Myometrial cell (primary cell): Measurements from ENCODE around the gene SLC2A6. TPM values are rescaled to one million over a fixed set of nuclear protein-coding genes. Genes with fewer than 3 reads are reported as not detected.

ENCODE experiments used
- total RNA-seq: library from RNA; depleted of rRNA; stranded (reverse); fragments of >200 nt; gene quantifications from 2 replicates; pipeline ENCODE4 v1.2.3, GENCODE V29; 2015

SLC2A6 gene
- total RNA-seq: 32.6 and 33.8 TPM in 2 replicates

GRCh38 chr9:133478851-133479711 is at the start of gene SLC2A6:
SLC2A6 (minus strand) TSS chr9:133479099; CDS start chr9:133479059, 40 bp downstream.

DNA sequence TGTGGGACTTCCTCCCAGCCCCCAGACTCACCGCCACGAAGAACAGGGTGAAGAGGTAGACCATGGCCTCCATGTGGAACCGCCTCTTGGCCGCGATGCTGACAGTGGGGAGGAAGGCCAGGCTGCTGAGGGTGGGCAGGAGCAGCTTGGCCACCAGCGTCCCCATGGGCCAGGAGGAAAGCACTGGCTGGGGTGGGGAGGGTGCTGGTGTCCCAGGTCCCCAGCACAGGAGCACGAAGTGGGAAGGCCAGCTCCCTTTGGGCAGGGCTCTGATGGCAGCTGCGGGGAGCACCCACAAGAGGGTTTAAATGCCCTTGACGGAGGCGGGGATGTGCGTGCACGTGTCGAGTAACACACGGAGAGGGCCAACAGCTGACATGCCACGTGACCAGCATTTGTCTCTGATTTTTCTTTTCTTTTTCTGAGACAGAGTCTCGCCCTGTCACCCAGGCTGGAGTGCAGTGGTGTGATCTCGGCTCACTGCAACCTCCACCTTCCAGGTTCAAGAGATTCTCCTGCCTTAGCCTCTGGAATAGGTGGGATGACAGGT is 45.9 kb upstream of the SLC2A6 start, which contains the start of gene MYMK:
Gene MYMK, minus strand, starts transcription at position 281 of the 550 bp plus-strand sequence. Its CDS starts 115 bp downstream, at position 166.

GRCh38 chr9:133459476-133460404 is 19.2 kb downstream of the SLC2A6 start, which contains the start of gene CACFD1:
CACFD1 (plus strand) TSS chr9:133459978; CDS start chr9:133460067, 89 bp downstream.

GRCh38 chr9:133421615-133422542 is 57.0 kb downstream of the SLC2A6 start, which contains the start of gene ADAMTS13:
ADAMTS13 (plus strand) TSS chr9:133422367; CDS start chr9:133422444, 77 bp downstream.

Other genes starting within 250 kb of the SLC2A6 start
- gene ABO, start 203.9 kb downstream of the SLC2A6 start, total RNA-seq: not detected in 2 replicates
- 4.0 and 16.5 TPM in 2 replicates for gene SURF6, start 142.9 kb downstream of the SLC2A6 start, total RNA-seq
- gene MED22, start 131.0 kb downstream of the SLC2A6 start, total RNA-seq: 13.6 and 17.0 TPM in 2 replicates
- 2,802 and 2,926 TPM in 2 replicates for gene RPL7A, start 130.9 kb downstream of the SLC2A6 start, total RNA-seq
- gene SURF1, start 122.6 kb downstream of the SLC2A6 start, total RNA-seq: 30.8 and 52.1 TPM in 2 replicates
- 5.5 and 9.4 TPM in 2 replicates for gene SURF2, start 122.5 kb downstream of the SLC2A6 start, total RNA-seq
- gene SURF4, start 103.0 kb downstream of the SLC2A6 start, total RNA-seq: 526 and 554 TPM in 2 replicates
- 0.18 and 1.7 TPM in 2 replicates for gene STKLD1, start 102.7 kb downstream of the SLC2A6 start, total RNA-seq
- gene REXO4, start 61.1 kb downstream of the SLC2A6 start, total RNA-seq: 14.1 and 20.6 TPM in 2 replicates
- gene ADAMTS13, start 56.7 kb downstream of the SLC2A6 start, total RNA-seq: 0.86 and 0.89 TPM in 2 replicates
- gene CACFD1, start 19.1 kb downstream of the SLC2A6 start, total RNA-seq: 4.1 and 6.9 TPM in 2 replicates
- not detected in 2 replicates for gene MYMK, start 45.9 kb upstream of the SLC2A6 start, total RNA-seq
- gene ADAMTSL2, start 55.6 kb upstream of the SLC2A6 start, total RNA-seq: not detected in 2 replicates
- not detected in 2 replicates for gene FAM163B, start 130.3 kb upstream of the SLC2A6 start, total RNA-seq
- gene DBH, start 157.3 kb upstream of the SLC2A6 start, total RNA-seq: not detected in 2 replicates